Measurements from ENCODE around the gene DDX4.

DNA sequence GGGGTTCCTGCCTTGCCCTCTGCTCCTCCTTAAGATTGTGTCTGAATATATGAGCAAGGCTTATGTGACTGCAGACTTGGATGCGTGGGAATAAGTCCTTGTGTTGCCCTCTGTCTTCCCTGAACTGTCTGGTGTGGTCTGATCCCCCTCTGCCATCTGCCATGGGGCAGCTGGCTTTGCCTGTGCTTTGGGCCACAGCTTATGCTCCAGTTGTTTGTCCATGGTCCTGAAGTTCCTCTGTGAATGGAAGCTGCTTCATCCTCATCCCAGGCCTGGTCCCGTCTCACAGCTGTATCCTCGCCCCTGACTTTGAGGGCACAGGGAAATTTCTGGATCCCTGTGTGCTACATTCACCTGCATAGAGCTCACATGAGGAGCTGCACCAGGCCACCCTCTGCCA lies 128.0 kb downstream of the DDX4 start:
- TF ChIP-seq CTCF (IDR thresholded peaks at IDR 0.05) (no peak), POLR2A (IDR thresholded peaks at IDR 0.05) (no peak)

Data from upper lobe of left lung (tissue), 4 donors.